Measurements from ENCODE around the gene GIMAP7.
"Not testable (repeated sequence)": the region's sequence is repeated elsewhere in the genome, so short reads cannot be mapped to it uniquely, and the experiment has no call there.

Gene GIMAP7

GRCh38 chr7:150515248-150516147 lies 826 bp downstream of the GIMAP7 start:
- DNase-seq: no peak

DNA sequence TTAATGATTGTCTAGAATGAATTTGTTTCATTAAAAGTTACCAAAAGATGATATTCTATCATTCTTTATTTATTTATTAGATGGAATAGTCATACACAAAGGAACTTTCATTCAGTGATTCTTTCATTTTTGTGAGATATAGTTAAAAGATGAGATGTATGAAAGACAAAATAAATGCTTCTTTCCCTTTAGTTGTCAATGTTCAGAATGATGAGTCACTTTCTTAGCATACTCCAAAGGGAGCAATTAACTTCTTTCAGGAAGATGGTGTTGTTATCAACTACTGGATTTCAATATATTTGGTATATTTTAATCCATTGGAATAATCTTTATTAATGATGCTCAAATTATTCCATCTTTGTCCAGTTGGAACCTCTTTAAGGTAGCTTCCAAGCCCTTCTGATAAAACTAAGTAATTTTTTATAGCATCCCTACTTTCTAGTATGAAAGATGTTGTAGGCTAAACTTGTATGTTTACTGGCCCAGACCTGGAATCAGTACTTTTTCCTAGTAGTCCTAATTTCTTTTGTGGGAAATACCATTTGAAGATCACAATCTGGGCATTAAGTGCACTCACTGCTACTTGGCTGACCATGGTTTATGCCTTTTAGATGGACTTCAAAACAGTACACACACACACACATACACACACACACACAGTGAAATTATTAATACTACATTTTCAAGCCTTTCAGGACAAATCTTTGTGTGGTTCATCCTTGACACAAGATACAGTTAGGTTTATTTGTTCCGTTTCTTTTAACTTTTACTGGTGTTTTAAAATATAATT lies 2.5 kb downstream of the GIMAP7 start:
- DNase-seq: no peak

DNA sequence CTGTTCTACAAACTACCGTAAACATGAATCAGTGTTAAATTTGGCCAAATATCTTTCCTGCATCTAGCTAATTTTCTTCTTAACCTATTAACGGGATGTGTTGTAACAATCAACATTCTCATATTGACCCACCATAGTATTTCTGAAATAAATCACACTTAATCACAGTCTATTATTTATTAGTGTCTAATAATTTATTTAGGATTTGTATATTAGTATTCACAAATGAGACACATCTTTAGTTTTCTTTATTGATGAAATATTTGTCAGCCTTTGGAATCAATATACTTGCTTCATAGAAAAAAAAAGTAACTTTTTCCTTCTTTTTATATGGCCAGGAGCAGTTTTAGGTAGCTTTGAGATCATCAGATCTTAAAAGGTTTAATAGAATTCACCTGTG lies 4.6 kb downstream of the GIMAP7 start:
- no peak for DNase-seq

DNA sequence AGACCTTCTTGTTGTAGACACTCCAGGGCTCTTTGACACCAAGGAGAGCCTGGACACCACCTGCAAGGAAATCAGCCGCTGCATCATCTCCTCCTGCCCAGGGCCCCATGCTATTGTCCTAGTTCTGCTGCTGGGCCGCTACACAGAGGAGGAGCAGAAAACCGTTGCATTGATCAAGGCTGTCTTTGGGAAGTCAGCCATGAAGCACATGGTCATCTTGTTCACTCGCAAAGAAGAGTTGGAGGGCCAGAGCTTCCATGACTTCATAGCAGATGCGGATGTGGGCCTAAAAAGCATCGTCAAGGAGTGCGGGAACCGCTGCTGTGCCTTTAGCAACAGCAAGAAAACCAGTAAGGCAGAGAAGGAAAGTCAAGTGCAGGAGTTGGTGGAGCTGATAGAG lies 5.5 kb downstream of the GIMAP7 start:
- no peak for DNase-seq

GRCh38 chr7:150522931-150523330 lies 8.3 kb downstream of the GIMAP7 start:
- not testable (repeated sequence) for DNase-seq

GRCh38 chr7:150524018-150524417 lies 9.3 kb downstream of the GIMAP7 start:
- DNase-seq: no peak

GRCh38 chr7:150531704-150532103 lies 17.0 kb downstream of the GIMAP7 start:
- DNase-seq: no peak

- no peak for DNase-seq
Measured at GRCh38 chr7:150538259-150538658, 23.6 kb downstream of the GIMAP7 start.

DNA sequence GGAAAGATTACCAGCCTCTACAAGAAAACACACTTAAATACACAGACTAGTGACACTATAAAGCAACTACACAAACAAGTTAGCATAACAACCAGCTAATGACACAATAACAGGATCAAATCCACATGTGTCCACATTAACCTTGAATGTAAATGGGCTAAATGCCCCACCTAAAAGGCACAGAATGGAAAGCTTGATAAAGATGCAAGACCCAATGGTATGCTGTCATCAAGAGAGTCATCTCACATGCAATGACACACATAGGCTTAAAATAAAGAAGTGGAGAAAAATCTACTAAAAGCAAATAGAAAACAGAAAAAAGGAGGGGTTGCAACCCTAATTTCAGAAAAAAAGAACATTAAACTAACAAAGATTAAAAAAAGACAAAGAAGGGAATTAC lies 38.5 kb downstream of the GIMAP7 start:
- DNase-seq: no peak

DNA sequence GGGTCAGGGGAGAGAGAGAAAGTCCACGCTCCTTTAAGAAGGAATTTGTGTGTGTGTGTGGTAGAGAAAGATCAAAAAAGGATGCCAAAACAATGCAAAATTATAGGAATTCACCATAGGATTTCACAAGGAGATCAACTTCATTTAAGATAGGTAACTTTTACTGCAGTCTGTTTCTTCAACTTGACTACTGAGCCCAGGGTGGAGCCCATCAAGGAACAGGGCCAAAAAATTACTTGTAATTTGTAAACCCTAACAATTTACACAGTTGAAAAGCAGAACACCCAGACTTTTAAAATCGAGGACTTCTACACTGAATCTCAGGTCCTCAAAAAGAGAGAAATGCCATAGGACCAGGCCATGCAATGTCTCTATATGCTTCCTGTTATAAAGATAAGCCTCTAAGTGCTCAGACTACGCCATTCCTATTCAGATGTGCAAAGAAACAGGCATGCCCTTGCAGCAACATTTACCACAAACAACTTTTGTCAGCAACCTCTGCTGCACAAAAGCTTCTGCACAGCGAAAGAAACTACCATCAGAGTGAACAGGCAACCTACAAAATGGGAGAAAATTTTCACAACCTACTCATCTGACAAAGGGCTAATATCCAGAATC lies 42.0 kb downstream of the GIMAP7 start:
- no peak for DNase-seq

DNA sequence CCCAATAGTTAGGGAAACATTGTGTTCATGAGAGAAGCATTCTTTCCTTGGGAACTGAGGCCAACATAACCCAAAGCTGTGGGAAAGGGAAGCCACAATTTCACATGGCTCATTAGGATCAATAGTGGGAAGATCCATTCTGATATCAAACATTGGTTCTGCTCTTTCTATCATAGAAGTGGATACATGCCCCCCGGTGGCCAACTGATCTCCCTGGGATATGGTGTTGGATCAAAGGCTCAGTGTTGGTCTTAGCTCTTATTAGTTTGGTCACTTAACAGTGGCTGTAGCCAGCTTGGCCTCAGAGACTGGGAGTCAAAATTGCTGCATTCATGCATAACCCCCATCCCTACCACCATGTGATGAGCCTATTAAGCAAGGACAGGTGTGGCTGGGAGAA lies 45.8 kb downstream of the GIMAP7 start:
- no peak for DNase-seq

DNA sequence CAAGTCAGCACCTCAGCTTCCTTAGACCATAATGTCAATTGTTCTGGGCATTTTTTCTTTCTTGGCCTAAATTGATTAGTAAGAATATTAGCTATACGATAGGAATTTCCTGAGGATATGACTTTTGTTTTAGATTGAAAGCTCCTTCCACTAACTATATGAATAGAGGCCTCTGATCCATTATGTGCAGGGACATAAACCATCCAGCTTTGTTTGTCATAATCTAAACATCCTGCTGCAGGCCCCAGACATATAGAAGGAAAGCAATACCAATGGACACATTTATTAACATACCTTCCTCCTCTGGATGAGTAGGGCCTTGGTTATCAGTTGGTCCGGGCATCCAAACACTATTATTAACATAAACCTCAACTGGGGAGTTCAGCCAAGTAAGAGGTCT lies 48.2 kb downstream of the GIMAP7 start:
- DNase-seq: no peak

- no peak for DNase-seq
Measured at GRCh38 chr7:150564006-150564405, 49.3 kb downstream of the GIMAP7 start.

- DNase-seq: no peak
Measured at GRCh38 chr7:150564566-150564965, 49.9 kb downstream of the GIMAP7 start.

DNA sequence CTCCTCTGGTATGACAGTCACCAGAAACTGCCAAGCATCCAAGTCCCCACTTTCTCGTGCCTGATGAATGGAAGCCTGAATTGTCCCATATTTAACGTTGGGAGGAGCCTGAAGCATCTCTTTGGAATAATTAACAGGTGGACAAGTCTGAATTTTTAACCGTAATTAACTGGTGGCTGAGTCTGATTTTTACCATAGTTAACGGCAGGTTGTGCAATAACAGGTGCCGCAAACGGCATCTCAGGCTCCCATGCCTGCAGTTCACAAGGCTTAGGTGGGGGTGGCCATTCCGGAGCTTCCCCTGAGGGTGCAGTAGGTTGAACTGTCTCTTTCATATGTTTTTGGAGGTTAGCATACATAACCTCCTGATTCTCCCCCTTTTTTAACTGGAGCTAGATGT lies 50.6 kb downstream of the GIMAP7 start:
- DNase-seq: no peak

- no peak for DNase-seq
Measured at GRCh38 chr7:150566123-150566522, 51.5 kb downstream of the GIMAP7 start.

GRCh38 chr7:150566572-150566971 lies 51.9 kb downstream of the GIMAP7 start:
- no peak for DNase-seq

GRCh38 chr7:150567169-150567568 lies 52.5 kb downstream of the GIMAP7 start, which contains the start of gene GIMAP4:
Gene GIMAP4, plus strand, starts transcription at chr7:150567390. Its CDS starts 2,512 bp downstream, at chr7:150569902.
- DNase-seq: no peak

GRCh38 chr7:150567871-150568301 lies 53.2 kb downstream of the GIMAP7 start:
- no peak for DNase-seq

DNA sequence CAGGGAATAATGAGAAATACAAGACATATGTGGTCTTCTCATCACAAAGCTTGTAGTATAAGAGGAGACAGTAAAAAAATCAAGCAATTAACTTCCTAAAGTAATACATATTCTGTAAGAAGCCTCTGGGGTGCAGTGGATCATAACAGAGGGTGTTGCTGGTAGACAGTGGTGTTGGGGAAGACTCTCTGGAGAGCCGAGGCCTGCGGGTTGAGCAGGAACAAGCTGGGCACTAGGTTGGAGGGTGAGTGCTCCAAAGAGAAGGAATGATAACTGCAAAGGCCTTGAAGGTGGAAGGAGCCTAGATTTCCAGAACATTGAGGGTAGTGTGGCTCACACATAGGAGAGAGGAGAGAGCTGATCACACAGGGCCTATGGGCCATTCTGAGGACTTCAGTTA lies 54.0 kb downstream of the GIMAP7 start:
- no peak for DNase-seq

DNA sequence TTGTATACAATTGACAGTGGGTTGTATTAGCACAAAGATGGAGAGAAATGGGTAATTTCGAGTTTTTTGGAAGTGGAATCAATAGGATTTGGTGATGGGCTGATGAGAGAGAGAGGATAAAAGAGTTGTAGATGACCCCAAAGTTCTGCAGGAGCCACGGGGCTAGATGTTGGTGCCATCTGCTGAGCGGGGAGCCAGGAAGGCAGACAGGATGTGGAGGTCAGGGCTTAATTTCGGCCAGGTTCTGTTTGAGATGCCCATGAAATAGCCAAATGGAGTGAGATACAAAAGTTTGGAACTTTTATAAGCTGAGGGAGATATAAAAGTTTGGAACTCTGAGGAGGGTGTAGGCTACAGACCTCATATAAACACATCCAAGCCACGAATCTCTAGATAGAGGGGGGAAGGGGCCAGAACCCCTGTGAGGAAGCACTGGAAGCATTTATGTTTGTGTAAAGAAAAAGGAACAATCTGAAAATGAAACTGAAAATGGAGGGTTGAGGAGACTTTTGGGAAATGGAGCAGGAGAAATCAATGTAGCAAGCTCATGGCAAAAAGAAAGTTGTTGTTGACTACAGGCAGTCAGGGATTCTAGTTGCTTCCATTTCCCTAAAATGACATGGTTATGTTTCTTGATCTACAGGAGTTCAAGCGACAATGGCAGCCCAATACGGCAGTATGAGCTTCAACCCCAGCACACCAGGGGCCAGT lies 54.7 kb downstream of the GIMAP7 start:
- no peak for DNase-seq

Data from NCI-H524 treated with DMSO at 0.1 percent for 48 hours (cell line).